ENCODE results near the gene NEK4. TPM values are rescaled to one million over a fixed set of nuclear protein-coding genes. Genes with fewer than 3 reads are reported as not detected.
A peak's percentile ranks its signal among the peaks of the same experiment; 100 is the strongest.
"Not testable (repeated sequence)": the region's sequence is repeated elsewhere in the genome, so short reads cannot be mapped to it uniquely, and the experiment has no call there.

The NEK4 gene
- polyA plus RNA-seq, 1 donor, result 31.5 TPM

DNA sequence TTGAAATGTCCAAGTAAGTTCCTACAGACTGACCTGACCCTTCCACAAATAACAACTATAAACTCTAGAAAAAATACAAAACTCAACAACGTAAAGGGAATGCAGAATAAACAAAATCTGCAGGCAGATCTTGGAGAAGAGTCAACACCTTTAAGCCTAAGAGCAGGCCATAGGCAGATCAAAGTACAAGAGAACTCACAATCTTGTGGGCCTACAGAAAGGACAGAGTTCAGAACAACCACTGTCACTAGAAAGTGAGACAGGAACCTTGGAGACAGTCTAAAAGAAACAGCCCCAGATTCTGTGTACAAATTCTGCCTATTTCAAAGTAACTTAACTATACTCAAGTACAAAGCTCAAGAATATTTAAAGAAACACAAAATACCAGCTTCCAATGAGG lies 31.0 kb downstream of the NEK4 start:
- no peak for DNase-seq

DNA sequence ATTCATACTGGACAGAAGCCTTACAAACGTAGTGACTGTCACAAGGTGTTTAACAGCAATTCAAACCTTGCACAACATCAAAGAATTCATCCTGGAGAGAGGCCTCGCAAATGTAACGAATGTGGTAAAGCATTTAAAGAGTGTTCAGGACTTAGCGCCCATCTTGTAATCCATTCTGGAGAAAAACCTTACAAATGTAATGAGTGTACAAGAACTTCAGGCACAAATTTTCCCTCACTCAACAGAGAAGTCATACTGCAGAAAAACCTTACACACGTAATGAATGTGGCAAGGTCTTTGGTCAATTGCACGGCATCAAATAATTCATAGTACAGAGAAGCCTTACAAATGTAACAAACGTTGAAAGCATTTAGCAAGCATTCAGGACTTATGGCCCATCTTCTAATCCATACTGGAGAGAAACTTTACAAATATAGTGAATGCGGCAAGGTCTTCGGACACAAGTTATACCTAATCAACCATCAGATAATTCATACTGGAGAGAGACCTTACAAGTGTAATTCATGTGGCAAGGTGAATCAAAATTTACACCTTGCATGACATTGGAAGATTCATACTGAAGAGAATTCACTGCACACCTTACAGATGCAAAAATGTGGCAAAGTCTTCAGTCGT lies 37.4 kb downstream of the NEK4 start:
- no peak for DNase-seq

- DNase-seq, result no peak
Observed at GRCh38 chr3:52731590-52731989, 39.1 kb downstream of the NEK4 start.

- no peak for DNase-seq
Observed at GRCh38 chr3:52730681-52731080, 40.1 kb downstream of the NEK4 start.

DNA sequence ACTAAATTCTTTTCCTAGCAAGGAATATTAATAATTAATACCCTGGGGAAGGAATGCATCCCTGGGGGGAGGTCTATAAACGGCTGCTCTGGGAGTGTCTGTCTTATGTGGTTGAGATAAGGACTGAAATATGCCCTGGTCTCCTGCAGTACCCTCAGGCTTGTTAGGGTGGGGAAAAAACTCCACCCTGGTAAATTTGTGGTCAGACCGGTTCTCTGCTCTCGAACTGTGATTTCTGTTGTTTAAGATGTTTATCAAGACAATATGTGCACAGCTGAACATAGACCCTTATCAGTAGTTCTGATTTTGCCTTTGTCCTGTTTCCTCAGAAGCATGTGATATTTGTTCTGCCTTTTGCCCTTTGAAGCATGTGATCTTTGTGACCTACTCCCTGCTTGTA lies 42.0 kb downstream of the NEK4 start:
- DNase-seq, result not testable (repeated sequence)

GRCh38 chr3:52724511-52724910 lies 46.2 kb downstream of the NEK4 start:
- no peak for DNase-seq

DNA sequence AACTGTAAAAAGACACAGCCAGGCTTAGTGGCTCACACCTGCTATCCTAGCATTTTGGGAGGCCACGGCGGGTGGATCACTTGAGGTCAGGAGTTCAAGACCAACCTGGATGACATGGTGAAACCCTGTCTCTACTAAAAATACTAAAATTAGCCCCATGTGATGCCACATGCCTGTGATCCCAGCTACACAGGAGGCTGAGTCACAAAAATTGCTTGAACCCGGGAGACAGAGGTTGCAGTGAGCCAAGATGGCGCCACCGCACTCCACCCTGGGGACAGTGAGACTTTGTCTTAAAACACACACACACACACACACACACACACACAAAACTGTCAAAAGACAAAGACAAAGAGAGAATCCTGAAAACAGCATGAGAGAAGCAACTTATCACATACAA lies 46.8 kb downstream of the NEK4 start:
- DNase-seq, result no peak

- no peak for DNase-seq
Observed at GRCh38 chr3:52722491-52722890, 48.2 kb downstream of the NEK4 start.

DNA sequence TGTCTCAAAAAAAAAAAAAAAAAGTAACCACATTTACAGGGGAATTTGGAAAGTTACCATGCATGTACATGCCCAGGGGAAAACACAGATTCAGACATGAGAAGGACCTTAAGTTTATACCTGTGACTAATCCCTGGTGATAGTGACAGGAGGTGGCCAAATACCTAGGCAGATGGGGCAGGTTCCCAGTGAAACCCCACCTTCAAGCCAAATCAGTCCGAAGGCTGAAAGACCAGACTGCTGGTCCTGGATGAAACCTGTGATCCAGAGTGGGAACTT lies 49.1 kb downstream of the NEK4 start:
- DNase-seq, result no peak

DNA sequence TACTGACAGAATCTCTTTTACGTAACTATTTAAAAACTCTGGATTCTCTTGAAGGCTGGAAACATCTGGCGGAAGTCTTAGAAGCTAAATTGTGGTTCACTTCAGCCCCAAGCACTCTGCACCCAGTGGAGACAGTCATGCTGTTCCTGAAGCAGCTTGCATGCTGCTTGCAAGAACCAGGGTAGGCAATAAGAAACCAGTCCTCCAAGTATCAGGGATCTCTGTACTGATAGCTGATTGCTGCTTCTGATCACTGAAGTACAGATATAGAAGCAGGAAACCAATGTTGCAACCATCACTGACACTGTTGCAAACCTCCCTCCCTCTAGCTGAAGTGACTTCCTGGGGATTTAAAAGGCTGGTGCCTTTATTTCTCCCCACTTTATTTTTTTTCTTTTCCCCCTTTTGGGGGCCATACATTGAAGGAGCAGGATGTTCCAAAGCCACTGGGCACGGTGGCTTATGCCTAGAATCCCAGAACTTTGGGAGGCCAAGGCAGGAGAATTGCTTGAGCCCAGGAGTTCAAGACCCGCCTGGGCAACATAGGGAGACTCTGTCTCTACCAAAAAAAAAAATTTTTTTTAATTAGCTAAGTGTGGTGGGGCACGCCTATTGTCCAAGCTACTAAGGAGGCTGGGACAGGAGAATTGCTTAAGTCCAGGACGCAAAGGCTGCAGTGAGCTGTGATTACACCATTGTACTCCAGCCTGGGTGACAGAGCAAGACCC lies 49.6 kb downstream of the NEK4 start:
- DNase-seq, result no peak

DNA sequence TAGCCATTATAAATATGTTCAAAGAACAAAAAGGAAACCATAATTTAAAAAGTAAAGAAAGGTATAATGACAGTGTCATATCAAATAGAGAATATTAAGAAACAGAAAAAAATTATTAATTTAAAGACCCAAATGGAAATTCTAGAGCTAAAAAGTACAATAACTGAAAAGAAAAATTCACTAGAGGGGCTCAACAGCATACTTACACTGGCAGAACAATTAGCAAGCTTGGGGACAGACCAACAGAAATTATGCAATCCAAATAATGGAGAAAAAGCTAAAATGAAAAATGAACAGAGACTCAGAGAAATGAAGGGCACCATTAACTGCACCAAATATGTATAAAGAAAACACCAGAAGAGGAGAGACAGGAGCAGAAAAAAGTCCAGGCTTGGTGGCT lies 51.1 kb downstream of the NEK4 start:
- DNase-seq, result no peak

GRCh38 chr3:52715714-52716305 lies 54.9 kb downstream of the NEK4 start:
- no peak for DNase-seq

DNA sequence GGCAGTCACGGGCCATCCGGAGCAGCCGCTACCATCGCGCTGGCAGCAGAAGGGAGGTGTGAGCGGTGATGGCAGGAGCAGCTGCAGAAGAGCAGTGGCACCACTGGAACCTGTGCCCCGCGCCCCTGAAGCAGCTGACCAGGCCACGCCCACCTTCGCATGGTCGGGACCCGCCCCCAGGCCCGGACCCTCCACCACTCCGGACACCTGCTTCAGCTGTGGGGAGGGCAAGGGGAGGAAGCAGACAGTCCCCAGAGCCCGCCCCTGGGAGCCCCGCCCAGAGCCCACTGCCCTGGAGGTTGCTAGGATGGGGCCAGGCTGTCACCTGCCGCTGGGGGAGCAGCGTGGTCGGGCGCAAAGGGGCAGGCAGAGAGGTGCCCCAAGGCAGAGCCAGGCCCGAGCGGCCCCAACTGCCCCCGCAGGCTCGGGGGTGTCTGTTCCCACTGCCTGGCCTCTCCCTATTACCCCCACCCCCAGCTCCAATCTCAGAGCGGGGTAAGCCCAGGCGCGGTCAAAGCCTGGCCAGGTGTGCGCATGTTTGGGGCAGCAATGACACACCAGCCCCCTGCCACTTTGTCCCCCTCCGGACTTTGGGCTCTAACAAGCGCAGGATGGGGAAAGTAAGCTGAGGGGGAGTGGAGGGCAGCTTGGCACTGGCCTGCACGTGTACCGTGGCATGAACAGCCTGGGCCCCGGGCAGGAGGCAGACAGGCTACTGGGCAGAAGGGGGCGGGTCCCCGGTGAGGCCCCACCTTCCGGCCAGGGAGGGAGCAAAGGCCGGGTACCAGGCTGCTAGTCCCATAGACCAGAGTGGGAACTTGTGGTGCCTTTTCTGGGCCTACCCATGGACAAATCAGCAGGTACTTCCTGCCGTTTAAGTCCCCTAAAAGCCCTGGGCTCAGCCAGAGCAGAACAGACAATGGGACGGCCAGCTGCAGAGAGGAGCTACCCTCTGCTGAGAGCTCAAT lies 56.1 kb downstream of the NEK4 start:
- DNase-seq, result peak; percentile 6

DNA sequence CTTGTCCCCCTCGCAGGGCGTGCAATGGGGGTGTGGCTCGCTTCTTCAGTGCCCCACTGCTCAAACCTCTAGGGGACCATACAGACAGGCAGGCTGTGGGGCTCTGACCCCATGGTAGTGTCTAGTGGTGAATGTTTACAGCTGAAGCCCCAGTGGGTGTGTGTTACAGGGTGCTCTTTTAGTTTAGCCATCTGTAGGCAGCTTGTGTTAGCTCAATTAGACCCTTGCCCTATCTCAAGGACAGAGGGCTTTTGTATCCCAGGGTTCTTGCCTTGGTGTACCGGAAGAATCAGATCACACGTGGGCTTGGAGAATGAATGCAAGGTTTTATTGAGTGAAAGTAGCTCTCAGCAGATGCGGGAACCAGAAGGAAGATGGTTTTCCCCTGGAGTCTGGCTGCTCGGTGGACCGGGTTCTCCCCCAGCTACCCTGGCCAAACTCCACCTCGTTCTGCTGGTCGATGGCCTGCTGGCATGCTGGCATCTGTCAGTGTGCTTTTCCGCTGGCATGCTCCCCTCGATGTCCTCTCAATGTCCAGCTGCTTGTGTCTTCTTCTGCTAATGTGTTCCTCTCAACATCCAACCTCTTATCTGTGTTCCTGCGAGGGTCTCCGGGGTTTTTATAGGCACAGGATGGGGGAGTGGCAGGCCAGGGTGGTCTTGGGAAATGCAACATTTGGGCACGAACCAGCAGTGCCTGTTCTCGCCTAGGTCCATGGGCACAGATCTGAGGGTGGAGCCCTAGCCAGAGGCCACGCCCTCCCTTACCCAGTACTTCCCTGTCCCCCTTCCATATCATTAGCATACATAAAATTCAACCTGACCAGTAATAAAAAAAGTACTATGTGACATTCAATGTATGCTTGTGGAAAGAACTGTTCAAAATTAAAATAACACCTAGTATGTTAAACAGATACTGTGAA lies 58.2 kb downstream of the NEK4 start:
- no peak for DNase-seq

GRCh38 chr3:52710512-52710911 lies 60.2 kb downstream of the NEK4 start:
- DNase-seq, result no peak

DNA sequence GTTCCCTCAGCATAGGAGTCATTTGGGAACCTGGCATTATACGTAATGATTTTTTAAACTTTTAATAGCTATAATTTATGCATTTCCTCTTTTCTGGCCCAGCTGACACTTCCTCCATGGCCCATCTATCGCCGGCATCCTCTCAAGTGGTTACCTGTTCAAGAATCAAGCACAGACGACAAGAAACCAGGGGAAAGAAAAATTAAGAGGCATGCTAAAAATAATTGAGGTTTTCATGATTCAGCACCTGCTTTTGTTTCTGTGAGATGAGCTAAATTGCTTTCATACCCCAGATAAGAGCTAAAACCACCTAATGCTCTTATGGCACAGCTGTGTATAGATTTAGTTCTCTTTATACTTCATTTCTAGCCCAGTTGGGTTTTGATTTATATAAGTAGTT lies 63.2 kb downstream of the NEK4 start:
- DNase-seq, result no peak

DNA sequence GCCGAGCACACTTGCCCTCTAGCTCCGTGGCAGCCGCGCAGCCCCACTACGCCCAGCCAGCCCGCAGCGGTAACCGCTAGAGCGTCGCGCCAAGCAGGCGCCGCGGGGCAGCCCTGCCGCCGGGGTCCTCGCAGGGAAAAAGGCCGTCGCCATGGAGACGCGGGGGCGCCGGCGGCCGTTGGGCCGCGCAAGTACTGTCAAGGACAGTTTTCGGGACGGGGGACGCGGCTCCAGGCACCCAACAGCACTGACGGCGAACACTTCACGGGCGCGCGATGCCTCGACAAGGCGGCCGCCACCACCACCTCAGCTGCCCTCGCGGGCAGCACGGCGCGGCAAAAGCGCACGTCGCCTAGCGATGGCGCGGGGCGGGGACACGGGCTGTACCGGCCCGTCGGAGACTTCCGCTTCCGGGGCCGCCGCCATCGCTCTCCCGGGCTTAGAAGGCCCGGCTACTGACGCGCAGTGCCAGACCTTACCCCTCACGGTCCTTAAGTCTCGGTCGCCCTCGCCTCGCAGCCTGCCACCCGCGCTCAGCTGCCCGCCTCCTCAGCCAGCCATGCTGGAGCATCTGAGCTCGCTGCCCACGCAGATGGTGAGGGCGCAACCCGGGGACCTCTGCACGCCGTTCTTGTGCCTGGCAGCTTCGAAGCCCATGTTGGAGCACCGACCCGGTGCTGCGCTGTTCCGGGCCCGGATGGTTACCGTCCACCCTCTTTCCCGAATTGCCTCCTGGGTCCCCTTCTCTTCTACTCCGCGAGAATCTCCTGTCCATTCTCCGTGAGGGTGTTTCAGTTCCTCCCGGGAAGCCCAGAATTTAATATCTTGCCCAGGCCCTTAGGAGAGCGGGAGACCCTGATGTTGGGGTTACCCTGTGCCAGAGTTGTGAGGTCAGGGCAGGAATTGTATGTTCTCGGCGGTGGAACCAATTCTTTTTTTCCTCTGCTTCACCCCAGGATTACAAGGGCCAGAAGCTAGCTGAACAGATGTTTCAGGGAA lies 64.8 kb downstream of the NEK4 start, which contains the start of the genes GLT8D1 and SPCS1:
Gene GLT8D1 (minus strand): TSS at position 104 of the 999 bp plus-strand sequence. CDS start 5,331 bp downstream, outside the sequence.
Gene SPCS1 (plus strand): TSS at position 419 of the 999 bp plus-strand sequence. CDS start 141 bp downstream, at position 560.
- DNase-seq, result peak; percentile 87

- no peak for DNase-seq
Observed at GRCh38 chr3:52705438-52705687, 65.4 kb downstream of the NEK4 start.

- DNase-seq, result no peak
Observed at GRCh38 chr3:52704611-52705437, 65.9 kb downstream of the NEK4 start.

All from left kidney (tissue), 2 donors.